ENCODE measurements around the gene POLR2E.

DNA sequence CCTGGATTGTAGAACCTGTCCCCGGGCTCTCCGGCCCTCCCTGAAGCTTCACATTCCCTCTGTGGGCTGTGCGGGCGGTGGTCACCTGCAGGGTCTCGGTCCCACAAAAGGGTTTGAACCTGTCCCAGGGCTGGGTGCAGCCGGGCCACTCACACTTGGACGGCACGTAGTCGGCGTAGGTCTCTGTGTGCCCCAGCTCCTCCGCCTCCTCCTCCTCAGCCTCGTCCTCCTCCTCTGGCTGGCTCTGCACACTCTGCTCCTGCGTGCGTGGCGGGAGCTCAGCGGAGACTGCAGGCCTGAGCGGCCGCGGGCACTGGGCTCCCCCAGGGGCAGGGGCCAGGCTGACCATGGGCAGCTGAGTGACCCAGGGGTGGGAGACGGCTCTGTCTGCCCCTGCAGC lies 28.2 kb upstream of the POLR2E start:
- TF ChIP-seq EZH2phosphoT487 (IDR thresholded peaks at IDR 0.05; ENCODE audit: insufficient read depth, low read depth) (no peak), EZH2 (IDR thresholded peaks at IDR 0.05; ENCODE audit: insufficient read depth, poor library complexity, severe bottlenecking) (no peak)
